CD4-positive, alpha-beta T cell treated with Interleukin-15 for 1 hour (primary cell): Measurements from ENCODE around the gene PPP2R1A.

Experiments used
- DNase-seq: peaks from one replicate; pipeline ENCODE4 v3.0.0-alpha.2; 2020

PPP2R1A gene

GRCh38 chr19:52206481-52206880 lies 16.6 kb downstream of the PPP2R1A start:
- DNase-seq, result no peak

- no peak for DNase-seq
Observed at GRCh38 chr19:52211203-52211602, 21.4 kb downstream of the PPP2R1A start.

GRCh38 chr19:52211926-52212571 lies 22.2 kb downstream of the PPP2R1A start:
- no peak for DNase-seq

- DNase-seq, result no peak
Observed at GRCh38 chr19:52212572-52213255, 22.9 kb downstream of the PPP2R1A start.

- no peak for DNase-seq
Observed at GRCh38 chr19:52214241-52214640, 24.4 kb downstream of the PPP2R1A start.

- DNase-seq, result no peak
Observed at GRCh38 chr19:52216401-52216800, 26.5 kb downstream of the PPP2R1A start.

GRCh38 chr19:52217576-52217975 lies 27.7 kb downstream of the PPP2R1A start:
- DNase-seq, result no peak

GRCh38 chr19:52219611-52220010 lies 29.8 kb downstream of the PPP2R1A start:
- DNase-seq, result no peak

GRCh38 chr19:52221031-52221430 lies 31.2 kb downstream of the PPP2R1A start:
- DNase-seq, result no peak

- no peak for DNase-seq
Observed at GRCh38 chr19:52221831-52222375, 32.1 kb downstream of the PPP2R1A start.

GRCh38 chr19:52224211-52224610 lies 34.4 kb downstream of the PPP2R1A start:
- DNase-seq, result no peak

- no peak for DNase-seq
Observed at GRCh38 chr19:52226652-52227051, 36.8 kb downstream of the PPP2R1A start.

- no peak for DNase-seq
Observed at GRCh38 chr19:52227196-52227940, 37.5 kb downstream of the PPP2R1A start.

- DNase-seq, result no peak
Observed at GRCh38 chr19:52227980-52228379, 38.1 kb downstream of the PPP2R1A start.

GRCh38 chr19:52229524-52229923 lies 39.7 kb downstream of the PPP2R1A start:
- DNase-seq, result no peak

- no peak for DNase-seq
Observed at GRCh38 chr19:52230685-52231084, 40.8 kb downstream of the PPP2R1A start.

- no peak for DNase-seq
Observed at GRCh38 chr19:52231154-52231910, 41.5 kb downstream of the PPP2R1A start.

GRCh38 chr19:52234406-52234805 lies 44.6 kb downstream of the PPP2R1A start:
- DNase-seq, result no peak

GRCh38 chr19:52237197-52237596 lies 47.3 kb downstream of the PPP2R1A start:
- no peak for DNase-seq

- DNase-seq, result peak; percentile 61
Observed at GRCh38 chr19:52237771-52238400, 48.0 kb downstream of the PPP2R1A start.

GRCh38 chr19:52244021-52244420 lies 54.2 kb downstream of the PPP2R1A start:
- no peak for DNase-seq

- DNase-seq, result peak; percentile 50
Observed at GRCh38 chr19:52248241-52248640, 58.4 kb downstream of the PPP2R1A start.
